Measurements from ENCODE around the gene UFM1. TPM values are rescaled to one million over a fixed set of nuclear protein-coding genes. Genes with fewer than 3 reads are reported as not detected.

The UFM1 gene
- total and polyA plus RNA-seq, 2 of the 13 experiments (the other 11 are each of a cell fraction or from before 2014, with no cell fraction given): 42.6 to 47.0 TPM

GRCh38 chr13:38349390-38350113 is at the start of gene UFM1 (continued):
- 0 out of 2 replicates have a peak, but pooled peaks have one; percentile 51 for TF ChIP-seq ZNF280D (CRISPR knock-in tag; IDR thresholded peaks at IDR 0.05)
- TF ChIP-seq CBFB (CRISPR knock-in tag; IDR thresholded peaks at IDR 0.05): no peak
- TF ChIP-seq ZBTB7B (CRISPR knock-in tag; IDR thresholded peaks at IDR 0.05): no peak
- TF ChIP-seq REPIN1 (CRISPR knock-in tag; IDR thresholded peaks at IDR 0.05; ENCODE audit: borderline replicate concordance, low read depth): no peak
- no peak for TF ChIP-seq HHEX (CRISPR knock-in tag; IDR thresholded peaks at IDR 0.05)
- no peak for TF ChIP-seq ZNF720 (CRISPR knock-in tag; IDR thresholded peaks at IDR 0.05)
- peak; percentile 31; the same call in 1 of the 2 replicates for TF ChIP-seq PITX1 (CRISPR knock-in tag; IDR thresholded peaks at IDR 0.05)
- TF ChIP-seq CSRNP2 (CRISPR knock-in tag; conservative IDR thresholded peaks at IDR 0.05; ENCODE audit: low read depth): no peak
- TF ChIP-seq ZNF792 (CRISPR knock-in tag; IDR thresholded peaks at IDR 0.05): no peak
- TF ChIP-seq MYNN (CRISPR knock-in tag; IDR thresholded peaks at IDR 0.05; ENCODE audit: low read depth): no peak
- TF ChIP-seq HOXA3 (CRISPR knock-in tag; IDR thresholded peaks at IDR 0.05): no peak; the same call in 1 of the 2 replicates
- no peak for TF ChIP-seq PRDM4 (CRISPR knock-in tag; IDR thresholded peaks at IDR 0.05; ENCODE audit: borderline replicate concordance)
- TF ChIP-seq ZNF143 (CRISPR knock-in tag; IDR thresholded peaks at IDR 0.05): no peak
- TF ChIP-seq RNF2 (conservative IDR thresholded peaks at IDR 0.05; ENCODE audit: low read depth): no peak
- no peak for TF ChIP-seq GPN1 (CRISPR knock-in tag; IDR thresholded peaks at IDR 0.05; ENCODE audit: borderline replicate concordance)
- no peak for TF ChIP-seq CBX2 (IDR thresholded peaks at IDR 0.05; ENCODE audit: low read depth, low read length)
- no peak for TF ChIP-seq CBX2 (CRISPR knock-in tag; IDR thresholded peaks at IDR 0.05; ENCODE audit: low read depth)
- TF ChIP-seq THAP7 (CRISPR knock-in tag; IDR thresholded peaks at IDR 0.05): no peak
- peak; percentile 82 for TF ChIP-seq PHF20 (CRISPR knock-in tag; IDR thresholded peaks at IDR 0.05)
- no peak; the same call in 1 of the 2 replicates for TF ChIP-seq TARDBP (CRISPR knock-in tag; IDR thresholded peaks at IDR 0.05)
- TF ChIP-seq SUZ12 (IDR thresholded peaks at IDR 0.05; ENCODE audit: low read depth, low read length): no peak

Data from HepG2 (cell line).